BJ (cell line): ENCODE results near the gene PRKCE. TPM values are rescaled to one million over a fixed set of nuclear protein-coding genes. Genes with fewer than 3 reads are reported as not detected.

Source experiments
- CTCF ChIA-PET: fragments of 350-600 bp; formaldehyde crosslinking; extraction: SDS; loops from one replicate; lab custom pipeline; 2021; ENCODE audit warnings: antibody characterized with exemption, inconsistent platforms; lab: Yijun Ruan, JAX
- POLR2A ChIA-PET: fragments of 300-600 bp; sonication (Branson Sonifier 250); formaldehyde crosslinking; extraction: SDS; loops from one replicate; lab custom pipeline; 2021; ENCODE audit warnings: antibody characterized with exemption; lab: Charles Lee
- DNase-seq: peaks from one replicate; pipeline ENCODE4 v3.0.0-alpha.2; 2011; ENCODE audit warnings: low read depth
- H3K27me3 ChIP-seq: 2 replicates; pipeline ENCODE4 v1.6.0; 2011; ENCODE audit warnings: low read length; ENCODE audit not compliant: control insufficient read depth, insufficient read depth
- H3K36me3 ChIP-seq: 2 replicates; pipeline ENCODE4 v1.5.1; 2011; ENCODE audit warnings: low read length; ENCODE audit not compliant: control insufficient read depth, insufficient read depth
- H3K4me3 ChIP-seq: 2 replicates; pipeline ENCODE4 v1.5.1; 2011; ENCODE audit warnings: low read depth, mild to moderate bottlenecking, control low read depth, low read length
- polyA plus RNA-seq: library from polyadenylated mRNA; depleted of rRNA; stranded (reverse); fragments of >200 nt; gene quantifications from 2 replicates; pipeline ENCODE4 v1.2.3, GENCODE V29; 2011
- TF ChIP-seq, protein P1 (sequence below): IDR thresholded peaks from 2 replicates; pipeline ENCODE4 v1.5.1; 2011; ENCODE audit warnings: low read depth, mild to moderate bottlenecking, control low read depth, inconsistent platforms, low read length, moderate library complexity; ENCODE audit not compliant: insufficient read depth

Gene PRKCE
- polyA plus RNA-seq, 1 experiment = 19.7 TPM

DNA sequence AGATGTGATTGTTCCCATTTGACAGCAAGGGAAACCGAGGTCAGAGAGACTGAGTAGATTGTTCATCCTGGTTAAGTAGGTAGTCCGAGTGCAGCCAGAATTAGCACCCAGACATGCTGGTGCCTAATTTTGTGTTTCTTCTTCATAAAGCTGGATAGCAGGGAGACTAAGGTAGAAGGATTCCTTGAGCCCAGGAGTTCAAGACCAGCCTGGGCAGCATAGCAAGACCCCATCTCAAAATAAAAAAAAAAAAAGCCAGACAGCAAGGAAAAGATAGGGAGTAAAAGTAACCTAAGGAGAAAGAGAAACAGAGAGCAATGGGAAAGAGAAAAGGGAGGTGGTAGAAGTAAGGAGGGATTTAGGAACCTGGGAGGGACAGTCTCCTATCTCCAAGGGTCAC is 120.6 kb downstream of the PRKCE start:
- ChIA-PET POLR2A (no interaction called here), CTCF (interaction anchor here (1.4 to 2.0 kb wide), 2 partner anchors 10 to 117 kb away, joined by 3 to 6 read pairs; no protein-coding TSS in a partner anchor)
- DNase-seq = no peak
- TF ChIP-seq, protein P1, sequence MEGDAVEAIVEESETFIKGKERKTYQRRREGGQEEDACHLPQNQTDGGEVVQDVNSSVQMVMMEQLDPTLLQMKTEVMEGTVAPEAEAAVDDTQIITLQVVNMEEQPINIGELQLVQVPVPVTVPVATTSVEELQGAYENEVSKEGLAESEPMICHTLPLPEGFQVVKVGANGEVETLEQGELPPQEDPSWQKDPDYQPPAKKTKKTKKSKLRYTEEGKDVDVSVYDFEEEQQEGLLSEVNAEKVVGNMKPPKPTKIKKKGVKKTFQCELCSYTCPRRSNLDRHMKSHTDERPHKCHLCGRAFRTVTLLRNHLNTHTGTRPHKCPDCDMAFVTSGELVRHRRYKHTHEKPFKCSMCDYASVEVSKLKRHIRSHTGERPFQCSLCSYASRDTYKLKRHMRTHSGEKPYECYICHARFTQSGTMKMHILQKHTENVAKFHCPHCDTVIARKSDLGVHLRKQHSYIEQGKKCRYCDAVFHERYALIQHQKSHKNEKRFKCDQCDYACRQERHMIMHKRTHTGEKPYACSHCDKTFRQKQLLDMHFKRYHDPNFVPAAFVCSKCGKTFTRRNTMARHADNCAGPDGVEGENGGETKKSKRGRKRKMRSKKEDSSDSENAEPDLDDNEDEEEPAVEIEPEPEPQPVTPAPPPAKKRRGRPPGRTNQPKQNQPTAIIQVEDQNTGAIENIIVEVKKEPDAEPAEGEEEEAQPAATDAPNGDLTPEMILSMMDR = no peak
- Histone ChIP-seq H3K36me3 (no peaks in the 10 kb centered on the region), H3K27me3 (no peaks in the 10 kb centered on the region), H3K4me3 (no peak overlapping the region)

DNA sequence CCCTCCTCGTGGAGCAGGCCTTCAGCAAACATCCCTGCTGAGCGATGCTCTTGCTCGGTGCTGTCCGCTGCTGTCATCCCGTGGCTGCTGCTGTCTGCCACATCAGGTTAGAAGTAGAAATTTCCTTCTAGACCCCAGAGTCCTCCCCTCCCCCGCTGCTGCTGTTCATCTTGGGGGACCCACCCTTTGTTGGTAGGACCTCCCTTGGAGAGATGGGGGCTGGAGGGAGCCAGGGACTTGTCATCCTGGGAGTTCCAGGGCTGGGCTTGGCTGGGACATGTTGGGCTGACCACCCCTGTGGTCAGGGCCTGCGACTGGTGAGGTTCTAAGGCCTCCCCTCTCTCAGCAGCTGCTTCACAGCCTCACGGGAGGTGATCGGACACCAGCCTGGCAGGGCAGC is 122.4 kb downstream of the PRKCE start:
- no peak for DNase-seq
- no peaks in the 10 kb centered on the region for H3K27me3 ChIP-seq
- ChIA-PET CTCF (interaction anchor here (1.2 to 1.8 kb wide), 3 partner anchors 9 to 135 kb away, joined by 3 to 4 read pairs (median 4); no protein-coding TSS in a partner anchor), POLR2A (no interaction called here)
- no peaks in the 10 kb centered on the region for H3K36me3 ChIP-seq
- no peak overlapping the region for H3K4me3 ChIP-seq
- TF ChIP-seq, protein P1 = no peak

DNA sequence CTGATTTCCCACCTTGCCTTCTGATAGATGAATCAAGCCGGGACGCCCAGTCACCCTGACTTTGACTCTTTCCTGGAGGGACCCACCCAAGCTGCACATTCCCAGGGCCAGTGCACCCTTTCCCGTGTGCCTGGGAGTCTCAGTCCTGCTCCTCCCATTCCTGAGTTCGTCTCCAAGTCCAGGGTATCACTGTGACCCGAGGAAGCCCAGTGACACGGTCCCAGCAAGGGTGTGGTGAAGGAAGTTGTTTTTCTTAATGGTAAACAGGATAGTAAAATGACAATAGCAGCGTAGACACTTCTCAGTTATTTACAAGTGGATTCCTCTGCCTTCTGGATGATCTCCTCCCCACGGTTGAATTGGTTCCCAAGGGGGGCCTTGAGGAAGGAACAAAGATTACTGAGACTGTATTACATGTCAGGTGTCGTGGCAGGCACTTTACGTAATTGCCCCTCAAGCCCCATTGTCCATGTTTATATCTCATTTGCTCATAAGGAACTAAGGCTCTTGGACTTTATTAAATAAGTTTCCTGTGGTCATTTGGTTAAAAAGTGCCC is 123.3 kb downstream of the PRKCE start:
- ChIA-PET CTCF (interaction anchor here (1.6 kb wide), 1 partner anchor 14 kb away, joined by 3 read pairs; no protein-coding TSS in a partner anchor), POLR2A (no interaction called here)
- no peak for DNase-seq
- H3K27me3 ChIP-seq = no peaks in the 10 kb centered on the region
- H3K4me3 ChIP-seq = no peak overlapping the region
- TF ChIP-seq, protein P1 = no peak
- no peaks in the 10 kb centered on the region for H3K36me3 ChIP-seq

DNA sequence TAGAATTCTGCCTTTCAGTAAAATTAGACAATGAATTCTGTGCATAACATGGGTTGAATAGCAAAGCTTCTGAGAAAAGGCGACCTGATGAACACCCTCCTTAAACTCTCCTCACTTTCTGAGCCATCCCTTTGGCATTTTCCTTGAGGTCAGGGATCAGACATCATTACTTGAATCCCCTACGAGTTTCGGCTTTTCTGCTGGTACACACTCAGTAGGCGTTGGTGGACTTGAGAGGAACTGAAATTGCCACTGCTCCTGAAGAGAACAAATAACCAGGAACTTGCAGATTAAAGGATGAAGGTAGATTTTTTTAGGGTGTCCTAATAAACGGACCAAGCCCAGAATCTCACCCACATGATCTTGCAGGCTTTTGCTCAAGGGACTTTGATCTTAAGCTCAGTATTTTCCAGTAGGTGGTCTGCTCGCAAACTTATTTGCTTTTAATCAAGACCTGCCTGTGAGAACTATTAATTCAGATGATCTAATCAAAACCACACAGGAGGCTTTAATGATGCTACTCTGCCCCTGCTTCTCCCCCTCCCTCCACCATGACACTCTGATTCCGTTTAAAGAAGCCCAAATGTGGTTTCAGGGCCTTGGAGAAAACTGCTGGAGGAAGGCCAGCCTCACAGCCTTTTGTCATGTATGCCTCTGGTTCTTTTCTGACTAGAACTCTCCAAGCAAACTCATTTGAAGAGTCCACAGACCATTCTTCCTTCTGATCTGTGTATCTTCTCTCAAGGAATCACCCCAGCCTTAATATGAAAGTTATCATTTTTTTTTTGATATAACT is 124.9 kb downstream of the PRKCE start:
- no peak for DNase-seq
- no peaks in the 10 kb centered on the region for H3K27me3 ChIP-seq
- no peaks in the 10 kb centered on the region for H3K36me3 ChIP-seq
- POLR2A ChIA-PET = no interaction called here
- no peak overlapping the region for H3K4me3 ChIP-seq
- TF ChIP-seq, protein P1 = no peak
- CTCF ChIA-PET = interaction anchor here (1.4 to 1.6 kb wide), 2 partner anchors 16 to 134 kb away, joined by 3 to 4 read pairs; no protein-coding TSS in a partner anchor

DNA sequence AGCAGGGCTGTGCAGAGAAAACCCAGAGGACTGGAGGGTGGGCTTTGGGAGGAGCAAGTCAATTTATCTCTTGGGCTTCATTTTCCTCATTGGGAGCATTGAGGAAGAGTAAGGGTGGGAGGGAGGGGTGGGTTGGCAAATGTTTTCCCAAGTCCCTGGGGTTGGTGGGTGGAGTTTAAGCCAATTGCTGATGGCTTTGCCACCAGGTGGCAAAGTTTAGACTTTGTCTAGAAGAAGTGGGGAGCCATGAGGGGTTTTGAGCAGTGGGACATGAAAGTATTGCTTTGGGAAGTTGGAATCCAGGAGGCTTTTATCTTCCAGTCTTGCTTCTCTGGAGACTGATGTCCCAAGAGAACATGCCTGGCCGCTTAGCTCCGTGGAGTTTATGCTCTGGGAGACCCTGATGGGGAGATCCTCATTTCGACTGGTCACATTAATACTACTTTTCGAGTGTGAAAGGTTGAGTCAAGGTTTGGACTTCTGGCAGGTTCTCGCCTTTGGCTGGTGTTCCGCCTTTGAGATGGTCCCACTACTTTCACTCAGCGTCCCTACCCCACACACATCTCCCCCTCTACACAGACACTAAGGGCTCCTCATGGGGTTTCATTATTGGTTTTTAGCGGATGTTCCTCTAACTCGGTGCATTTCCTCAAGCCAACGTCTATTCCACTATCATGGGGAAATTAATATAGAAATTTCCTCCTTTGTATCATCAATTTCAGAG is 126.7 kb downstream of the PRKCE start:
- Histone ChIP-seq H3K36me3 (no peaks in the 10 kb centered on the region), H3K4me3 (no peak overlapping the region), H3K27me3 (no peaks in the 10 kb centered on the region)
- CTCF ChIA-PET = interaction anchor here (0.6 to 2.9 kb wide), 32 partner anchors 10 to 193 kb away, joined by 3 to 19 read pairs (median 4); no protein-coding TSS in a partner anchor
- TF ChIP-seq, protein P1 = no peak
- DNase-seq = no peak
- POLR2A ChIA-PET = no interaction called here
